Stimulated activated CD4-positive, alpha-beta T cell treated with anti-CD3 and anti-CD28 coated beads, Interleukin-4, amount 100 ng/mL, for 48 hours (primary cell): ENCODE results near the gene GALK1.
"Not testable (repeated sequence)": the region's sequence is repeated elsewhere in the genome, so short reads cannot be mapped to it uniquely, and the experiment has no call there.

Source experiments
- DNase-seq, 2 donors: peaks; one replicate each; pipeline ENCODE4 v3.0.0-alpha.2; 2020; ENCODE audit warnings: low read depth in 2 of 2

The GALK1 gene

DNA sequence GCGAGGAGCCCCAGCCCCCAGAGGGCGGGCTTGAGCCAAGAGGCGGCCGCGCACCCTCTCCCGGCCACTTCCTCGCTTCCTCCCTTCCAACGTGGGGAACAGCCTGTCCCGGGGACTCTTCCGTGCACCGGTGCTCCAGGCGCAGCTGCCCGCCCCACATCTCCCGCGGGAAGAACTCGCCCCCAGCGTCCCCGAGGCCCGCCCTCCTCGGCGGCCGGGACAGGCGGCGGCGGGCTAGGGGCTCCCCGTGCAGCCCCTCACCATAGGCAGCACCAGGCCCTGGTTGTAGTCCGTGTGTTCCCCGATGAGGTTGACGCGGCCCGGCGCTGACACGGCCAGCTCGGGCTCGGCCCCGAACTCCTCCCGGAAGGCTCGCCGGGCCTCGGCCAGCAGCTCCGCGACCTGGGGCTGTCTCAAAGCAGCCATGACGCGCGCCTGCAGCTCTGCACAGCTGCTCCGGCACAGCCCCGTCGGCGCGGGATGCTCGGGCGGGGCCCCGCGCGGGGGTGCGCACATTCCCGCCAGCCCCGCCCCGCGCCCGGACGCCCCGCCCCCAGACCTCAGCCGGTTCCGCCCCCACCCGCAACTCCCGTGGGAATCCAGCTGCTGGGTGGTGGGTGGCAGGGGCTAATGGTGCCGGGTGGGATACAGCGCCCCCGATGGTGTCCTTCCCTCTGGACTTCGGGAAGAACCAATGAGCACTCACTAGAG is at the start of gene GALK1:
Gene GALK1 (minus strand): TSS at position 482 of the 711 bp plus-strand sequence. CDS start 56 bp downstream, at position 426.
- peak; percentile 67 to 73 for DNase-seq

DNA sequence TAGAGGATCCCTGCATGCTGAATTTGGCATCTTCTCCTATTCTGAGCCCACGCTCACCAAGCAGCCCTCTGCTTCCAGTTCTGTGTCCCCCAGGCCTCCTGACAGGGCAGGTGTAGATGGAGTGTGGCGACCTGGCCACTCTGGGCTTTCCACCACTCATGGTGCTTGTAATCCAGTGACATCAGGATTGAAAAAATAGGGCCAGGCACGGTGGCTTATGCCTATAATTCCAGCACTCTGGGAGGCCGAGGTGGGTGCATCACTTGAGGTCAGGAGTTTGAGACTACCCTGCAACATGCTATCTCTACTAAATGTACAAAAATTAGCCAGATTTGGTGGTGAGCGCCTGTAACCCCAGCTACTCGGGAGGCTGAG is 49.0 kb upstream of the GALK1 start:
- no peak for DNase-seq

GRCh38 chr17:75813081-75814020 is 48.4 kb upstream of the GALK1 start:
- no peak for DNase-seq

DNA sequence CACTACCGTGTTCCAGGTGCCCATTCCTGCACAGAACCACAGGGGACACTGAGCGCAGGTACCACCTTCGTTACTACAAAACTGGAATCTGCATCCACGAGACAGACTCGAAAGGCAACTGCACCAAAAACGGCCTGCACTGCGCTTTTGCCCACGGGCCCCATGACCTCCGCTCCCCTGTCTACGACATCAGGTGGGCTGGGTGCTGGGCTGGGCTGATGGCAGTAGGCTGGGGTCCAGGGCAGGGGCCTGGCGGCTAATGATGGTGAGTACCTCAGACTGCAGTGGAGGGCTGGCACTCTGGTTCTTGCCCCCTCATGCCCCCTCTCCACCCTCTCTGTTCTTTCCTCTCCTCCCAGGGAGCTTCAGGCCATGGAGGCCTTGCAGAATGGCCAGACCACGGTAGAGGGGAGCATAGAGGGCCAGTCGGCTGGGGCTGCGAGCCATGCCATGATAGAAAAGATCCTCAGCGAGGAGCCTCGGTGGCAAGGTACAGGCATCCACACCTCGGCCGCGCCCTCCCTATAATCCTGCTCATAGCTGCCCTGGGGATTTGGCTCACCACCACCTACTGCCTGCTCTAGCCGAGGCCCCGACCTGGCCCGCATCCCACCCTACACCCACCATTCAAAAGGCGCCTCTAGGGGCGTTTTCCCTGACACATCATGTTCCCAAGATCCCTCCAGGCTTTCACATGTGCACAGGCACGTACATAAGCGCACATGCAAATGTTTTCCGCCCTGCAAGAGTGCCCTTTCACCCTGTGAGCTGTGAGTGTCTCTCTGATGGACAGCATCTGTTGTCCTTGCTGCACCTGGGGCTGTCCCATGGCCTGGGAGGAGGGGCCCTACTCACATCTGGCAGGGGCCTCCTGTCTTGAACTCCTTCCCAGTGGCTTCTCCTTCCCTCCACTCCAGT is 47.4 kb upstream of the GALK1 start:
- DNase-seq = no peak

DNA sequence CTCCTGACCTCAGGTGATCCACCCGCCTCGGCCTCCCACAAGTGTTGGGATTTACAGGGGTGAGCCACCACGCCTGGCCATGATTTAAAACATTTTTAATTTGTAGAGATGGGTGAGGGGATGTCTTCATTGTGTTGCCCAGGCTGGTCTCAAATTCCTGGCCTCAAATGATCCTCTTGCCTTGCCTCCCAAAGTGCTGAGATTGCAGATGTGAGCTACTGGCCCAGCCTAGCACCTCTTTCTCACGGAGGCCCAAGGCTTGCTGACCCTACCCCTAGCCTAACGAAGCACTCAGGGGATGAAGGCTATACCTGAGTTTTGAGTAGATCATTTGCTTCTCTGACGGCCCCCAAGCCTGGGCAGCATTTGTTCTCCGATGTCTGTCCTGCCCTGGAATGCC is 46.2 kb upstream of the GALK1 start:
- DNase-seq = no peak

DNA sequence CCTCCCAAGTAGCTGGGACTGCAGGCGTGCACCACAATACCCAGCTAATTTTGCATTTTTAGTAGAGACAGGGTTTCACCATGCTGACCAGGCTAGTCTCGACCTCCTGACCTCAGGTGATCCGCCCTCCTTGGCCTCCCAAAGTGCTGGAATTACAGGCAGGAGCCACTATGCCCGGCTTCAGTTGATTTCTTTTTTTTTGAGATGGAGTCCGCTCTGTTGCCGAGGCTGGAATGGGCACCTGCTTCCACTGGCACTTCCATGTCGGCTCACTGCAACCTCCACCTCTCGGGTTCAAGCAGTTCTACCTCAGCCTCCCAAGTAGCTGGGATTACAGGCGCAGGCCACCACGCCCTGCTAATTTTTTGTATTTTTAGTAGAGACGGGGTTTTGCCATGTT is 45.8 kb upstream of the GALK1 start:
- not testable (repeated sequence) for DNase-seq

- DNase-seq = no peak
These were observed 45.2 kb upstream of the GALK1 start for GRCh38 chr17:75810216-75810615.

DNA sequence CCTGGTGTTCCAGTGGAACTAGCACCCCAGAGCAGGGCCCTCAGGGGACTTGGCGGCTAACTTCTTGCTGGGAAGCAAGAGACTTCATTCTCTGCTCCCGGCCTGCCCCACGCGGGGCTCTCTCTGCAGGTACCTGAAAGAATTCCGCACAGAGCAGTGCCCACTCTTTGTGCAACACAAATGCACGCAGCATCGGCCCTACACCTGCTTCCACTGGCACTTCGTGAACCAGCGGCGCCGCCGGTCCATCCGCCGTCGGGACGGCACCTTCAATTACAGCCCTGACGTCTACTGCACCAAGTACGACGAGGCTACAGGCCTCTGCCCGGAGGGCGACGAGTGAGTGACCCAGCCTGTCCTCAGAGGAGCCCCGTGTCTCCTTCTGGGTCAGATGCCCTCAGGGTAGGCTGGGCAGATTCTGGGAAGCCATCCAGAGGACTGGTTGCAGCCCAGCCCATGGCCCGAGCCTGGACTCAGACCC is 44.7 kb upstream of the GALK1 start:
- DNase-seq = no peak

DNA sequence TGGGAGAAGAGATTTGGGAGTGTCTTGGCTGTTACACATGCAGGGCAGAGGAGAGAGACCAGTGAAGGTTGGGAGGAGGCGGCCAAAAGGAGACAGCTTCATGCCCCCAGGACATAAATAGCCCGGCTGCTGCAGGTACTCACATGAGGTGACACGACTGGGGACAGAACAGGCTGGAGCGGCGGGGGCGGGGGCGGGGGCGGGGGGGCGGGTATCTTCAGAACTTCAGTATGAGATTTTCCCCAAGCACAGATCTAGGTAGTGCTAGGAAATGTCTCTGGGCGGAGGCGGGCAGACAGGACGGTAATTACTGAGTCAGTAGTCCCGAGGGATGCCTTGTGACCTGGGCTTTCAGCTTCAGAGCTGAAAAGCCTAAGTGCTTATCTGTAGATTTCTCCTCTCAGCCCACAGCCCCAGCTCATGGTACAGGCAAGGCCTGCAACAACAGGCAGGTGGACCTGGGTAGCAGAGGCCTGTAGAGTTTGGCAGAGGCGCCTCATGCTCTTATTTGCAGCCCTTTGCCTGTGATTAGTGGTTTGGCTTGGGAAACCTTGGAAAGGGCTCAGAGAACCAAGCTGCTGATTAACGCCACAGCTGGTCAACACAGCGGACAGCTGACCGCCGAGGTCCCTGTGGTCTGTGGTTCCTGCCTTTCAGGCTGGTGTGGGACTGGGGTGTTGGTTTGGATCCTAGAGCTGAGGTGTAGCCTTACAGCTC is 44.1 kb upstream of the GALK1 start:
- no peak for DNase-seq

DNA sequence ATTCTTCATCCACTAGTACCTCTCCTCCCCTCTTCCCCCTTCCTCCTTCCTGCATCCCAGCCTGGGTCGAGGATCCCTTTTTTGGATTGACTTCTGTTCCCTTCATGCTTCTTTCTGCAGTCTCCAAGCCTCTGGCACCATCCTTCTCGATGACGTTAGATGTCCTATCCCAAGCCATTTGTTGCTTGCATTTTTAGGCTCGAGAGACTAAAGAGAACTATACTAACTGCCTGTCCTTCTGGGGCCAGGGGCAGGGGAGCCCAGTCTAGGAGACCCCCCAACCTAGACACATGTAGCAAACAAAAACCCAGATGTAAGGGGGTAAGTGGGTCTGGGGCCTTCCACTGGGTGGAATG is 43.5 kb upstream of the GALK1 start:
- no peak for DNase-seq

- DNase-seq = no peak
These were observed 42.9 kb upstream of the GALK1 start for GRCh38 chr17:75807861-75808260.

DNA sequence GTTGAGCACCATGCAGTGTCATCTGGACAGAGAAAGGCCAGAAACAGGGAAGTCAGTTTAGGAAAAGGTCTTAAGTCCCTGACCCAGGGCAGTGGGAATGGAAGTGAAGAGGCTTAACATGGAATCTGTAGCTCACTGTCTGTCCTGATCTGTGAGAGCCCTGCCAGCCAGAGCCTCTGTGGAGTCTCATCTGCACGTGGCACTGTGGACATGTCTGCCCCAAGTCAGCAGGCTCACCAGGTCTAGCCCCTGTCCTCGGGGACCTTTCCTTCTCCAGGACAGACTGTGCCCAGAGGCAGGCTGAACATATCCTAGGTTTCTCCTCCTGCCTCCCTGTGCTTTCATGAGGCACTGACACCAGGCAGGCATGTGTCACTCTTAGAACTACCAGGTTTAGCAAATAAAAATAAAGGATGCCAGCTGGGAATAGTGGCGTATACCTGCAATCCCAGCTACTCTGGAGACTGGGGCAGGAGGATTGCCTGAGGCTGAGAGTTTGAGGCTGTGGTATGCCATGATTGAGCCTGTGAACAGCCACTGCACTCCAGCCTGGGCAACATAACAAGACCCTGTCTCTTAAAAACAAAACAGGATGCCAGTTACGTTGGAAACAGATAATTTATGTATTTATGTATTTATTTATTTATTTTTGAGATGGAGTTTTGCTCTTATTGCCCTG is 42.0 kb upstream of the GALK1 start:
- DNase-seq = no peak

- DNase-seq = no peak
These were observed 38.9 kb upstream of the GALK1 start for GRCh38 chr17:75803883-75804282.

- no peak for DNase-seq
These were observed 34.4 kb upstream of the GALK1 start for GRCh38 chr17:75799402-75799801.

DNA sequence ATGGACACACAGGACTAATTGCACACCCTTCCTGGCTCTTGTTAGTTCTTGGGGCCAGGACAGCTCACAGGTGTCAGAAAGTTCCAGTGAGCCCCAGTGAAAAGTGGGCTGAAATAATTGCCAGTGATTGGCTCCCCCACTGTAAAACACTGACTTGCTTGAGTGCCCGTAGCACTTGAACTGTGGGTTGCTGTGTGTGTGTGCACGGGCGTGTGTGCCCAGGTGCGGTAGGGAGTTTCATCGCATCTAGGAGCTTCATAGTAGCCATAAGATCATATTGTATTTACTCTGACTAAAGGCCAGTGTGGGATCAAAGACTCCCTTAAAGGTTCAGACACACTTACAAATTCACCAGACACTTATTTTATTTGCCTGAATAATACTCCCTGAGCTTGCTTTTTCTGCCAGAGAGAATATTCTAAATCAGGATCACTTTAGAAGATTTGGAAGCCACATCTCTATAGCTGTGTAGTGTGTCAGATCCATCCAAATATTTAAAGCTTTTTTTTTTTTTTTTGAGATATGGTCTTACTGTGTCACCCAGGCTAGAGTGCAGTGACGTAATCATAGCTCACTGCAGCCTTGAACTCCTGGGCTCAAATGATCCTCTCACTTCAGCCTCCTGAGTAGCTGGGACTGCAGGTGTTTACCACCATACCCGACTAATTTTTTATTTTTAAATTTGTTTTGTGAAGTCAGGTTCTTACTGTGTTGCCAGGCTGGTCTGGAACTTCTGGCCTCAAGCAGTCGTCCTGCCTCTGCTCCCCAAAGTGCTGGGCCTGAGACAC is 31.0 kb upstream of the GALK1 start:
- DNase-seq = no peak

DNA sequence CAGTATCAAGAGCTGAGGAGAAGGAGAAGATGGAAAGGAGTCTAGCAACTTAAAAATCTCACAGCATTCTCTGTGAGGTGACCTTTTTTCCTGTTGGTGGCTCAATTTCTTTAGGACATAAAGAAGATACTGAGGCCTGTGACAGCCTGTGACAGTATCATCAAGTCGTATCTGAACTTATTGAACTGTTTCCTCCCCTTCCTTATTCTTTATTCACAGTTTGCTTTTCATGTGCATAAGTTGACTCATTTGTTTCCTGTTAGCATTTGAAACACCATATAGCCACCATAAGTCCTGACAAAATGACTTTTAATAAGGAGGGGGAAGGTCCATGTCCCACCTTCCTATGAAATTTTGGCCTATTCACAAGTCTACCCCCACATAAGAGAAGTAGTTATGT is 28.5 kb upstream of the GALK1 start:
- no peak for DNase-seq

GRCh38 chr17:75791254-75791653 is 26.3 kb upstream of the GALK1 start:
- no peak for DNase-seq

GRCh38 chr17:75785016-75785890 is 20.3 kb upstream of the GALK1 start:
- DNase-seq = peak; percentile 82 to 83
